ENCODE measurements around the gene NOBOX.
A peak's percentile ranks its signal among the peaks of the same experiment; 100 is the strongest.
"Not testable (repeated sequence)": the region's sequence is repeated elsewhere in the genome, so short reads cannot be mapped to it uniquely, and the experiment has no call there.

Gene NOBOX

DNA sequence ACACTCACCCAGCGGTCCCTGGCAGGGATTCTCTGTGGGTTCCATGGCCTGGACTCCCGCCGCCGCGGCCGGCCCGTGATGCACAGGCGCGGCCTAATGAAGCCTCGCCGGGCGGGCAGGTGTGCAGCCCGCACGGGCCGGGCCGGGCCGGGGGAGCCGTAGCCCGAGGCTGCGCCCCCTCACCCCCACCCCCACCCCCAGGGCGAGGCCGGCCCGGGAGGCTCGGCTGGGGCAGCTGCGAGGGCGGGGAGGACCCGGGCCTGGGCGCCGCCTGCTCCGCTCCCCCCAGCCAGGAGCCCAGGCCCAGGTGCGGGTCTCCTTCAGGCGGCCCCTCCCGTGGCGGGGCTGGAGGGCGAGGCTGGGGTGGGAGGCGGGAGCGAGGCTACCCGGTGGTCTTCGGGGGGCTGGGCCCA, at the start of gene NOBOX:
NOBOX (minus strand) TSS at position 45 of the 413 bp plus-strand sequence.
- no peak for DNase-seq

DNA sequence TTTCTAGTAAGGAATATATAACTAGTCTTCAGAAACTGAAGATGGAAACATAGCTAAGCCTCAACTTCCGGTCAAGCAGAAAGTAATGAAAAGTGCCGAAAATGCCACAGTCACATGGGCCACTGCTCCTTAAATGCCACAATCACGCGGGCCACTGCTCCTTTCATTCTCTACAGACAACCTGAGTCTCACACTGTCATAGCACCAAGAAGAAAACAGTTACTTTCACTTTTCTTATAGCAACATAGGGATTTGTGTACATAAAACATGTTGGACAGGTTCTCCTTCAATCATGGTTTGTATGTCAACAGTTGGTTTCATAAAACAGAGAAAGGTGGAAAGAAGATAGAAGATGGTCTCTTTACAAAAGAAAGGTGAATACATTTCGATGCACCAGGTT, 48.6 kb upstream of the NOBOX start:
- DNase-seq = no peak

DNA sequence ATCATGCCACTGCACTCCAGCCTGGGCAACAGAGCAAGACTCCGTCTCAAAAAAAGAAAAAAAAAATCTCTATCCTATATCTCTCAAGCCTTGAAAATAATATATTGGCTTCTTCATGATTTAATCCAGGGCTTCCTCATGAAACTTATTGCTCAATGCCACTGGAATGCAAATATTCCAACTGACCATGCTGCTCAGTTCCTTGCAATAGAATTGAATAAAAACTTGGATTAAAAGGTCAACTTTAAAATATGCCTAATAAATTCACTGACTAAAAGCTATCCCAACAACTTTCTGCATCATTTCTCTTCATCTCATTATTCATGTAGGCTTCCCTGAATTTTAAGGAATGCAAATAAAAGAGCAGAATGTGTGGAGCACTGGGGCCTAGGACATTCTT, 42.1 kb upstream of the NOBOX start:
- DNase-seq = no peak

DNA sequence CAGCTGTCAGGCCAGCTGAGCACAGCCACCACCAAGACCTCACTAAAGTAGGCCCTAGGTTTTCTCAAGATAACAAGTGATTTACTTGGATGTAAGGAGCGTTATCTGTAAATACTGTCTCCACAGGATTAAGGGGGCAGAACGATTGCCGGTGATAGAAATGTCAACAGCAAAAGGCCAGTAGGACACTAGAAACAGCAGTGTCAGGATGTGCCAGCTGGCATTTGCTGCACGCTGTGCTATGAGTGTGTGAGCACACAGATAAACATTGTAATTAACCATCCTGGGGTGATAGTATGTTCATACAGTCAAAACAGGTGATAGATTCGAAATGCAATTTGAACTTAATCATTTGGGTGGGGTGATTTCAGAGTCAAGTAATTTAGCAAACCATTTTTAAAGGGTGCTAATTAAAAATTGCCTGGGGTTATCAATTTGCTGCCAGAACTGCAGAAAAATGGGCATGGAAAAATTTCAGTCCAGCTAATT, 36.3 kb upstream of the NOBOX start:
- DNase-seq = no peak

DNA sequence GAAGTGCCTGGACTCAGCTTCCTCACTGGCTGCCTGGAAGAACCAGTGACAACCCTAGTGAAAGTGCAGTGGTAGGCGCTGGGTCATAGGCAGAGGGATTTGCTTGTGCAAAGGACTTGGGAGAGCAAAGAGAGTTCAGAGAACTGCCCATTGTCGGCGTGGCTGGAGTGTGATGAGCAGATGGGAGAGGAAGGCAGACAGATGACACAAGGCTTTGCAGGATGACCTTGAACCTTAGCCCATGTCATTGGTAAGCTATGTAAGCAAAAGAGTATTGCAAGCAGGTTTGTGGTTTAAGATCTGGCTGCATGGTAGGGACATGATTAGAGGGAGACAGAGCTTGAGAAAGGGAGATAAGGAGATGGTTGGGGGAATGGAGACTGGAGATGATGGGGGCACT, 35.3 kb upstream of the NOBOX start:
- DNase-seq = no peak

DNA sequence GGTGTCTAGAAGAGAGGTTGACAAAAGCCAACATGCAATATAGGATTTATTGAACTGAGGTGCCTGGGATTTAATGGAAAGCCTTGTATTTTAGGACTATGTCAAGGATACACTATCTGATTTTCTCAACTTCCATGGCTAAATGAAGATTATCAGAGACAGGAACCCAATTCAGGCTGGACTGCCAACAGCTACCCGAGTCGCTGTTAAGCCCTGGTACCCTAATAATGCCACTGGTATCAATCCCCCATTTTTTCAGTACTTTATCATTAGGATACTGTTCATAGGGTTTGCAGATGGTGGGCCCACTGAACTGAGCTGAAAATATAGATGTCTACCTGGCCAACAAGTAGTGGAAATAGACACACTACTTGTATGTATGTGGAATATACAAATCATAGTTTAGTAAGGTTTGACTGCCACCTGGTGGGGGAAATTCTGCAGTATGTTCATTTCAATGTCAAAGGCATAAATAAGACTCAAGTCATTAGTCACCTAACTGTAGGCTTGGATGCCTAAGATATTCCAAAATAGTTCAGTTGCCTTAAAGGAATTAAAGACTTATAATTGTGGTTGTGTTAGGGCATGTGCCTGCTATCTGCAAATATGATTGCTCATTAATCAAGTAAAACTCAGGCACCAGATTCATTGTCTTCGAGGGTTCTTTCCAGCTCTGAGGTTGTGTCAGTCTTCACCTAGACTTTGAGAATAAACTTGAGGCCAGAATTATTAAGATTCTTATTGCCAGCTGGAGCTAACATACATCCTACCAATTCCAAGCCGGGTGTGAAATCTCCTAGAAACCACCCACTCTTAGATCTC, 34.1 kb upstream of the NOBOX start:
- peak; percentile 31 to 34 for DNase-seq

DNA sequence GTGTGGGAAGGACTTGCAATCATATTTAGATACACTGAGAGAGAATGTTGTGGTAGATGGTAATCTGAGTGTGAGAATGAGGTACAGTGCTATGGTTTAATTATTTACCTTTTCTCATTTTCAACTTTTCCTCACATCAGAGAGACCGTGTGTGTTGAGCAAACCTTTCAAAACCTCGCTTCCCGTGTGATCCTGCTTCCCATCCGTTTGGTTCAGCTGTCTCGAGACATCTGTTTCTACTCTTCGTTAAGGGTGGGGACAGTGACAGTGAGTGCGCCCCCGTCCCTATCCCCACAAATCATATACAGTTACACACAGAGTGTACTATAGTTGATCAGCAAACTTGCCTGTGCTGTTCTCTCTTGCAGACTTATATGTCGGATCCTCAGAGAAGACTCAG, 33.0 kb upstream of the NOBOX start:
- DNase-seq = no peak

DNA sequence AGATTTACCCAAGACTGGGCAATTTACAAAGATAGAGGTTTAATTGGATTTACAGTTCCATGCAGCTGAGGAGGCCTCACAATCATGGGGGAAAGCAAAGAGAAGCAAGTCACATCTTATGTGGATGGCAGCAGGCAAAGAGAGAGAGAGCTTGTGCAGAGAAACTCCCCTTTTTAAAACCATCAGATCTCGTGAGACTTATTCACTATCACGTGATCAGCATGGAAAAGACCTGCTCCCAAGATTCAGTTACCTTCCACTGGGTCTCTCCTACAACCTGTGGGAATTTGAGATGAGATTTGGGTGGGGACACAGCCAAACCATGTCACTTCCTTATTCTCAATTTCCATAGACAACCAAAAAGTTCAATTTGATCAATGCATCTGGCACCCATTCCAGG, 24.9 kb upstream of the NOBOX start:
- no peak for DNase-seq

DNA sequence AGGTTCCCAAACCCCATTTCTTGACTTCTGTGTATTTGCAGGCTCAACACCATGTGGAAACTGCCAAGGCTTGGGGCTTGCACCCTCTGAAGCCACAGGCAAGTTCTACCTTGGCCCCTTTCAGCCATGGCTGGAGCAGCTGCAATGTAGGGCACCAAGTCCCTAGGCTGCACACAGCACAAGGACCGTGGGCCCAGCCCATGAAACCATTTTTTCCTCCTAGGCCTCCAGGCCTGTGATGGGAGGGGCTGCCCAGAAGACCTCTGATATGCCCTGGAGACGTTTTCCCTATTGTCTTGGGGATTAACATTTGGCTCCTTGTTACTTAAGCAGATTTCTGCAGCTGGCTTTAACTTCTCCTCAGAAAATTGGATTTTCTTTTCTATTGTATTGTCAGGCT, 24.0 kb upstream of the NOBOX start:
- DNase-seq = not testable (repeated sequence)

DNA sequence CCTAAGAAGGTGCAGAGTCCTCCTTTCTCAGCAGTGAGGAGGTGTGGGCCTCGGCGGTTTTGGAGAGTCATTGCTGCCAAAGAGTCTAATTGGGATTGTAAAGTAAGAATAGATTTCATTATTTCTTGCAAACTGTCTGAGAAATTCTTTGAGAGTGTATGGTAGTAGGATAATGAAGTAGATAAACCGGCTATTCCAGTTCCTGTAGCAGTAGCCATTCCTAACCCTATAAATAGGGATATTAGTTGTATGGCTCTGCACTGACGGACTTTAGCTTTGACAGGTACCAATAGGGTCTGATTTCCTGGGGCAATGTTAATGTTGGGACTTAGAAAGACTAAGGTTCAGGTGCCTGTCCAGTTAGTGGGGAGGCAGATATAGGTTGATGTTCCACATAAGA, 15.4 kb upstream of the NOBOX start:
- not testable (repeated sequence) for DNase-seq

DNA sequence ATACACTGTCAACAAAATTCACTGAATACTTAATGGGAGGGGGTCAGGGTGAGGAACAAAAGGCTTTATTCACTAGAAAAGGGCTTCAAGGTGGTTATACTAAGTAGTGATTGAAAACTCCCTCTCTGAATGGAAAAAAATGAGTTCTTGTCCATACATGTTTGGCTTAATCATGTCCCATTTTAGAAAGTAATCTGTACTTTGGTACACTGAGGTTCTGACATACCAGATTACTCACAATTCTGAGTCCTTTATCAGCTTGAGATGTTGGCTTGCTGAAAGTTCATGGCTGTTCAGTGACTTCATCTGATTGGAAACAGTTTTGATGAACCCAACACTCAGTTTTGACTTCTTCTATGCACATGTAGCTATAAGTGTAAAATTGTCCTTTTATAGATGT, 12.8 kb upstream of the NOBOX start:
- DNase-seq = no peak

DNA sequence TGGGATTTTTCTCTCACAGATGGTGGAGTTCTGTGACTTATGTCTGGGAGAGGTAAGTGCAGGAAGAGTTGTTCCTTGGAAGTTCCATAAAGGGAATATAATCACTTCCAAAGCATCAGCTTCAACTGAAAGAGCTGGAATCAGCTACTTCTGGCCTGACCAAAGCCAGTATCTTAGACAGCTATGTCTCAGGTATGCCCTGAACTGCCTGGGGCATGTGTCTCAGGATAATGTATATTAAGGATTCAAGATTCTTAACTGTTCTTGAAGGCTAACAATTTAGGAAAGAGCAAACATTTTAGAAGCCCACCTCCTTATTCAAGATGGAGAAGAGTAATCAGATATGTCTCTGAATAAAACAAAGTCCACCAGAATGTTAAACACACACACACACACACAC, 12.4 kb upstream of the NOBOX start:
- no peak for DNase-seq

DNA sequence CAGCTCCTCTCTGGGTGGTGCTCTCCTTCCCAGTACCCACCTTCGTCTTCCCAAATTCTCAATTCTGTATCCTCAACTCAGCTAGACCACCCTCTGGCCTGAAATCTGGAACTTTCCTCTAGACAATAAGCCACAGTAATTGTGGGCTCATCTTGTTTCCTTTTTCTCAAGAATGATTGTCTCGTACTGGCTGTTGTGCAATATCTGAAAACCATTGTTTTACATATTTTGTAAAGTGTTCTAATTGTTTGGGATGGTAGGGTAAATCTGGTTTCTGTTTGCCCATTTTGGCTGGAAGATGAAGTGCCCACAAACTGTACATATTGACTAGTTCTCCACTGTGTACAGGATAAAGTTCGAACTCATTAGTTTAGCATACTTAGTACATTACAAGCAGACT, 11.3 kb upstream of the NOBOX start:
- DNase-seq = no peak

DNA sequence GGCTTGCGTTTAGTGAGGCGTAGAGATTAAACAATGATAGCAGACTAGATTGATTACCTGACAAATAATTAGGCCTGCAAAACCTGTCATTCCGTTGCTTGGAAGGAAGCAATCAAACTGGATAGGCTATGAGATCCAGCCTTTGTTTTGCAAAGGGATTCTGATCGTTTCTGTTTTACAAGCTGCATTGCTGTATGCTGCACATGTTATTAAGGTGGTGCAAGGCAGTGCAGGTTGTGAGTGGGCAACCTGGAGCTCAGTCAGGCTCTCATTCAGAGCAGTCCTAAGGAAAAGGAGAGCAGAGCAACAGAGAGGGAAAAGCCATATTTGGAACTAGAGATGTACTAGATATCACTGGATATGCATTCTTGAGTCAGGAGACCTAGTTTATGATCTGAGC, 6.9 kb upstream of the NOBOX start:
- no peak for DNase-seq

DNA sequence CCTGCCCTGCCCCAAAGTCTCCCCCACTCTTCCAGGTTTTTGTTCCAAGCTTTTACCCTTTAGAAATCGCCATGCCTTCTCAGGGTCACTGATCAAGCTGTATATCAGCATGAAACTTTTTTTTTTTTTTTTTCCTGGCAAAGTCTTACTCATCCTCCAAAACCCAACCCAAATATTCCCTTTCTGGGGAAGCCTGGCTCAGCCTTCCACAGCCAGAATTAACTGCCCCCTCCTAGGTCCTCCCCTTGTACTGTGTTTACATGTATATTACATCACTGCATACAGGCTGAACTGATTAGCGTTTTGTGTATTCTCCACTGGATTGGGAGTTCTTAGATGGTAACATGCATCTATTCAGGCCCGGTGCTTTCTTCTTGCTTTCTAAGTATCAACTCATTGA, 4.6 kb upstream of the NOBOX start:
- DNase-seq = no peak

DNA sequence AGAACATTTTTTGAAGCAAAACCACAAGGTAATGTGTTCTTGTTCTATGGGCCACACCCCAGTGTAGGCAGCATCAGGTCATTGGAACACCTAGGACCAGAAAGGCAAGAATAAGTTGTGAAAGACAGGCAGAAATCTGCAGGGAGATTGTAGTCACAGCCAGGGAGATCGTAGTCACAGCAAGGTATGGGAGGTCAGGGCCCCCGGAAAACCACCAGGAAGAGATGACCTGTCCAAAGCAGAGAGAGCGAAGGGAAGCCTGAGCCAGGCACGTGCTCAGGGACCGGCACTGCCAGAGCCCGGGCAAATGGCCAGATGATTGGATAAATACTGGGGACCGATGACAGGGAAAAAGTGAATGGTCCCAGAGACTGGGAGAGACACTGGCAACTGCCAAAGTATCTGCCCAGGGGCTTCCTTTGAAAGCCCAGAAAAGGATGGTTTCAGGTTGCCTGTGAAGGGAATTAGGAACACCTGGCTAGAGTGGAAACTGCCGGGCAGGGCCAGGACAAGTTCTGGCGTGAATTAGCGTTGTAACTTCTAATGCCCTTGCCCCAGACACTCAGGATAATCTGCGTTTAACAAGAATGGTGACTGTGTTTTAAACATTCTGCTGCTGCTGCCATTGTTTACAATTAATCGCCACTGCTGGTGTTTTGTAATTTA, 3.9 kb upstream of the NOBOX start:
- no peak for DNase-seq

DNA sequence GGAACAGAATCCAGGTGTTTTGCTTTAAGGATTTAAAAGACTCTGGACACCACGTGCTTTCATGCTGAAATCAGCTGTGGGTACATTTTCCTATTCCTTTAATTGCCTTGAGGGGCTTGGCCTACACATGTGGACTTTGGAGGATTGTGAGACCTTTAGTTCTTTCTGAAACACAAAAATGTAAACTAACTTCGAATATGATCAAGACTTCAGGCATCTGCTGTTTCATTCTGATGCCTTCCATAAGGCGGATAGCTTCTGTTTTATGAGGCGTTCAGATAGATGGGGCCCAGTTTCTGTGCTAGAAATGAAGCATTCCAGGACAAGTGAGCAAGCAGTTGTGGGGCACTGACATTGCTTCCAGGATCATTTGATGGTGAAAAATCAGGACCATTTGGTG, 1.5 kb upstream of the NOBOX start:
- no peak for DNase-seq

DNA sequence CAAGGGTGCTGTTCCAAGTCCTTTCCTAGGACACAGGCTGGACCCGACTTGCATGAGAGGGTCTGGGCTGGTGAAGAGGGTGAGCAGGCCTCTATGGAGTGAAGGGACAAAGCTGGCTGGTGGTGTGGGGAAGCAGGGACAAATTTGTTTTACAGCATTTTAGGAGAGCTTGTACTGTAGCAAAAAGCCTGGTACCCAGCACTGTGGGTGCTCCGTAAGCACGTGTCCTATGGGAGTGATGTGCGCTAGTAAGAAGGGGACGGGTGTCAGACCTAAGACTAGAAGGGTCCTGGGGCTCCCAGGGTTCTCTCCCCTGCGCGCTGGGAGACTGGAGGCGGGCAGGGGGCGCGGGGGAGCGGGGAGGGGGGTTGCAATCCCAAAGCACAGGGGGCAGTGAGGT, 391 bp downstream of the NOBOX start:
- no peak for DNase-seq

DNA sequence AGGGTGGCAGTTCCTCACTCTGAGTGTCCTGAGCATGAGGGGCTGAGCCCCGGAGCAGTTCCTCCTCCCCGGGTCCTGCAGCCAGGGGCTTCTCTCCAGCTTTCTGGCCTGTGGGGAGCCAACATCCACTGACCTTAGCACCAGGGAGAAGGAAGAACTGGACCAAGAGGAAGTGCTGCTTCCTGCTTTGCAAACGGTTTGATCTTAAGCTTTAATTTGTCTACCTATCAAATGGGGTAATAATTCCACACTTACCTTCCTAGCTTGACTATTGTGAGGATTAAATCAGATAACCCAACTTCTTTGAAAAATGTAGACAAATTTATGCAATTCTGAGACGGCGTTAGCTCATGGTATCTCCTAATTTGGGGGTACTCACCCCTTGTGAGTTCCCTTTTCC, 2.0 kb downstream of the NOBOX start:
- DNase-seq = no peak

DNA sequence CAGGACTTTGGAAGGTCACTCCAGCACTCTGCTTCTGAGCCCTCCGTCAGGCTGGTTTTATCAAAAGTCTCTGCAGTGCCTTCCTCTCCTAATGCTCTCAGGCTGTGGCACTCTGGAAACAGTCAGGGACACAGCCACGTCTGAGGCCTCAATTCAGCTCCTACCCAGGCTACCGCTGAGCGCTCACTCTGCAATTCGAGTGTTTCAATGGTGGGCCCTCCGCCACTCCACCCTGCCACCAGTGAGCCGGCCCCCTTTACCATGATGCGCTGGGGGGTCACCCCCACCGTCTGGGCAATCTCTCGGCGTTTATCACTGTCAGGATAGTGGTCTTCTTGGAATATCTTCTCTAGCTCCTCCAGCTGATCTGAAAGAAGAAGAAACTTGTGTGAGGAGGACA, 3.5 kb downstream of the NOBOX start:
- no peak for DNase-seq

DNA sequence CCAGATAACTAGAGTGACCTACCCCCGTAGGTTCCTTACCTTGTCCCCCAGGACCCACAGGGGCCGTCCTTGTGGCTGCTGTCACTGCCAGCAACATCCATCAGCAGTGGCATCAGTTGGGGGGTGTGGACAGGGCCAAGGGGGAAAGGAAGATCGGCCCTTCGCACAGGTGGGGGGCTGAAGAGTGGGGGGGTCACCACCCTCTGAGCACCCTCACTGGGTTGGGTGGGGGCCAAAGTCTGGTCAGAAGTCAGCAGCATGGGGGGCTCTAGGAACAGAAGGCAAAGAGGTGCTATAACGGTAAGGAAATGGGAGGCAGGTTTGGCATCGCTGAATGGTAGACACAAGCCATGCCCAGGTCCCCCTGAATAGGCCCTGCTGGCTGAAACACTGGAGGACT, 4.6 kb downstream of the NOBOX start:
- DNase-seq = no peak

DNA sequence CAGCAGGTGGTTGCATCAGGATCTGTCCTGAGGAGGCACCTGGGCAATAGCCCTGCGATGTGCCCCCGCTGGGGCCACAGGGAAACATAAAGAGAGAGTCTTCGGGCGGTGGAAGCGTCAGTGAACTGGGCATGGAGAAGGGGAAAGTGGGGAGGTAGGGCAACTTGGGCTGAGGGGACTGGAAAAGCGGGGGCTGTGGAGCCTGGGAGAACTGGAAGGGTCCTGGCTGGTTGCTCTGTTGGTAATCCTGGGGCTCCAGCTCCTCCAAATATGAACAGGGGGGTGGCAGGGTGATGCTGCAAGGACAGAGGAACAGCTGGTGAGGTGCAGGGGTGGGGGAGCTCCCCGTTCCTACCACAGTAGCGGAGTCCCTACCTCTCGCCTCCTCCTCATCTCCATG, 5.2 kb downstream of the NOBOX start:
- DNase-seq = no peak

DNA sequence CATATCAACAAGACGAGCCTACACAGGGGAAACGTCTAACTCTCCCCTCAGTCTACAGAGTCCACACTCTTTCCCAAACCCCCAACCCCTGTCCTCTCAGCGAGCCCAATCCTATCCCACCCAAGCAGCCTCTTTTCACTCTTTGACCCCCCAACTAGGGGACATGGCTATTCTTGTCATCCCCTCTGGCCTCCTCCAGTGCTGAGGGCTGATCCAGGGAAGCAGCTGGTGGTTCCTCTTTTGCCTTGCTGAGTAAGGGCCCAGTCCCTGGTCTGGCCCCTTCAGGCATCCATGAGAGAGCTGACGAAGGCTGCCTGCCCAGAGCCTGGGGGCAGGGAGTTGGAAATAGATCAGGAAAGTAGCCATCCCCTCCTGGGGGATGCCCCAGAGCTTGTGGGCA, 6.4 kb downstream of the NOBOX start:
- no peak for DNase-seq

DNA sequence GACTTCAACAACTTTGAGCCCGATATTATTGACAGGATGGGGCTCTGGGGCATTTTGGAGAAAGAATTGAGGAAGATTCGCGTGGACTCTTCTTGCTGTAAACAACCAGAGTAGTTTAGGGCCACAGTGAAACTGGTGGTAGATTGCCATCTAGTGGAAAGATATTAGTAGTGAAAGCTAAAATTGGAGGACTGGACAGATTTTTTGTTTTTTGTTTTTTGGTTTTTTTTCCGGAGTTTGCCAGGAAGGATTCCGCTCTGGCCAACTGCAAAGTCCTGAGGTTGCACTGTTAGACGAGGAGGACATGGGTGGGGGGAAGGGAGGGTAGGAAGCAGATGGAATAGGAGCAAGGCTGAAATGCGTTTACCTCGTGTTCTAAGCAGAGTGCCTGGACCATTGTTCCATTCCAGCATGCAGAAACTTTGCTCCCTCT, 11.7 kb downstream of the NOBOX start:
- no peak for DNase-seq

DNA sequence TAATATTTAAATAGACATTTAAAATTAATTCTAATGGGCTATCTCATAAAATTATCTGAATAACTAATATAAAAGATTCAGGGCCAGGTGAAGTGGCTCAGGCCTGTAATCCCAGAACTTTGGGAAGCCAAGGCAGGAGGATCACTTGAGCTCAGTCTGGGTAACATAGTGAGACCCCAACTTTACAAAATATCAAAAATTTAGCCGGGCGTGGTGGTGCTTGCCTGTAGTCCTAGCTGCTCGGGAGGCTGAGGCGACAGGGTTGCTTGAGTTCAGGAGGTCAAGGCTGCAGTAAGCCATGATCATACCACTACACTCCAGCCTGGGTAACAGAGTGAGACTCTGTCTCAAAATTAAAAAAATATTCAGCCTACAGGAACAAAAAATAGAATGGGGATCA, 12.5 kb downstream of the NOBOX start:
- no peak for DNase-seq

Data from activated CD4-positive, alpha-beta T cell treated with anti-CD3 and anti-CD28 coated beads, Interleukin-2, amount 50 U/mL, for 4 hours (primary cell).